NCI-H146 (cell line): ENCODE data around the gene CLIC6.
A peak's percentile ranks its signal among the peaks of the same experiment; 100 is the strongest.
"Not testable (repeated sequence)": the region's sequence is repeated elsewhere in the genome, so short reads cannot be mapped to it uniquely, and the experiment has no call there.

Experiments used
- DNase-seq: peaks from one replicate; lab custom pipeline; 2025; lab: John Stamatoyannopoulos, UW

Gene CLIC6

GRCh38 chr21:34693192-34693810 lies 24.5 kb downstream of the CLIC6 start:
- DNase-seq, result peak; percentile 67

DNA sequence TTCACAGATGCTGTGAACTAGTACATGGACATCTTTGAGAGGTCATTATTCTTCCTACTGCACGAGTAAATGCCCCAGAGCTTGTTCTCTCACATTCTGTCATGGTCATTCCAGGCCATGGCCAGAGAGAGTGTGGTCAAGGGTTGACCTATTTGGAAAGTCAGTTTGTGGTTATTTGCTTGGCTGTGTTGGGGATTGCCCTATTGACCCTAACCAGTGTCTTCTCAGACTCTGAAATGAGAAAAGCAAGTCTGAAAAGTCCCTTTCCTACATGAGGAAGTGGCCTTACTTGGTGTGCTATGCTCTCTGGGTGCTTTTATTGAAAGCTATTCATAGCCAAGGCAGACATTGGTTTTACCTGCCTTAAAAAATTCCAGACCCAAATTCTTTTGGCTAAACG lies 26.6 kb downstream of the CLIC6 start:
- no peak for DNase-seq

- no peak for DNase-seq
Measured at GRCh38 chr21:34696121-34696520, 27.3 kb downstream of the CLIC6 start.

- DNase-seq, result no peak
Measured at GRCh38 chr21:34697826-34698225, 29.0 kb downstream of the CLIC6 start.

DNA sequence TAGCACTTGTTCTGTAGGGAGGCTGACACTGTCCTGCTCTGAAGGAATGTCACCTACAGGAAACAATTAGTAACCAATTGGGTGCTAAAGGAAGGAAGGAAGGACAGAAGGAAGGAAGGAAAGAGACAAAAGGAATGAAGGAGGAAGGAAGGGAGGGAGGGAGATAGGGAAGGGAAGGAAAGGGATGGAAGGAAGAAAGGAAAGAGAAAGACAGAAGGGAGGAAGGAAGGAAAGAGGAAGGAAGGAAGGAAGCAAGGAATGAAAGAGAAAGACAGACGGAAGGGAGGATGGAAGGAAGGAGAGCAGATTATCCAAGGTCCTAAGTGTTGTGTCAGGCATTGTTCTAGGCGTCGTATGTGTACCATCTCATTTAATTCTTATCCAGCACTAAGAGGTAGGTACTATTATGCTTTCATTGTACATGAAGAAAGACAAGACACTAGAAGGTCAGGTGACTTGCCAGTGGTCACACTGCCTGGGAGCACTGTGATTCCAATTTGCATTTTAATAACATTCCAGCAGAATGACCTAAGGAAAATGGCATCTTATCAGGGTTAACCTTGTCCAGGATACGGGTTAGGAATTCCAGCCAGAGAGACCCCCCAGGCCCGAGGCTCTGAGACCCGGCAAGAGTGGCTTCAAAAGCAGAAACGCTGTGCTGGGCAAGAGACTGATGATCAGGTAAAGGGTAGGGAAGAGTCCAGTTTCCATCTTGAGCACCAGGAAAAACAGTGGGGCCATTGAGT lies 29.6 kb downstream of the CLIC6 start:
- DNase-seq, result no peak

GRCh38 chr21:34700605-34701004 lies 31.8 kb downstream of the CLIC6 start:
- DNase-seq, result no peak

GRCh38 chr21:34701726-34702125 lies 32.9 kb downstream of the CLIC6 start:
- no peak for DNase-seq

GRCh38 chr21:34702341-34703170 lies 33.8 kb downstream of the CLIC6 start:
- DNase-seq, result no peak

- no peak for DNase-seq
Measured at GRCh38 chr21:34703571-34703970, 34.8 kb downstream of the CLIC6 start.

DNA sequence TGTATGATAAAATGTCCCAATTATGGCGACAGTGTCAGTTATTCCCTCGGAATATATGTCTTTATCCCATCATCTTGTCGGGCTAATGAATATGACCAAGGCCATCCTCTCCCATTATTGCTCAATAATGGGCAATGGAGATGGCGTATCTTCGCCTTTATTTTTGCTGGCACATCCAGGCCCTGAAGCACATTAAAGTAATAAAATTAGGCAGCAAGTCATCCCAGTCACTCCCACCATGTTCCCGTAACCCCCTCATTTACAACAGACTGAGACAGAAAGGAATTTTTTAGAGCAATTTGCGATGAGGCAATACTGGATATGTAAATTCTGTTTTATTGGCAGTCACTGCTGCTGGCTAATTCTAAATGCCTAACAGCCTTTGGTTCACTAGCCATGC lies 35.3 kb downstream of the CLIC6 start:
- no peak for DNase-seq

- DNase-seq, result no peak
Measured at GRCh38 chr21:34705011-34705410, 36.2 kb downstream of the CLIC6 start.

DNA sequence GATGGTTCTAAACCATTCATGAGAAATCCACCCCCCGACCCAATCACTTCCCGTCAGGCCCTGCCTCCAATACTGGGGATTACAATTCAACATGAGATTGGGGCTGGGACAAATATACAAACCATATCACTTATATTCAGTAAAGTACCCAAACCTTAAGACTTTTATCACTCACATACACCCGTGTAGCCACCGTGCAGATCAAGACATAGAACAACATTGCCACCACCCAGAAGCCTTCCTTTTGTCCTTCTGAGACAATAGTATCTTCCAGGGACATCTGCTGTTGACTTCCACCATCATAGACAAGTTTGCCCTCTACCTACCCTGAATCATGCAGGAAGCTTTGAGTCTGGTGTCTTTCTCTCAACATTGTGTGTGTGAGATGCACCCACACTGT lies 37.5 kb downstream of the CLIC6 start:
- no peak for DNase-seq

GRCh38 chr21:34707876-34708325 lies 39.1 kb downstream of the CLIC6 start:
- DNase-seq, result peak; percentile 33

DNA sequence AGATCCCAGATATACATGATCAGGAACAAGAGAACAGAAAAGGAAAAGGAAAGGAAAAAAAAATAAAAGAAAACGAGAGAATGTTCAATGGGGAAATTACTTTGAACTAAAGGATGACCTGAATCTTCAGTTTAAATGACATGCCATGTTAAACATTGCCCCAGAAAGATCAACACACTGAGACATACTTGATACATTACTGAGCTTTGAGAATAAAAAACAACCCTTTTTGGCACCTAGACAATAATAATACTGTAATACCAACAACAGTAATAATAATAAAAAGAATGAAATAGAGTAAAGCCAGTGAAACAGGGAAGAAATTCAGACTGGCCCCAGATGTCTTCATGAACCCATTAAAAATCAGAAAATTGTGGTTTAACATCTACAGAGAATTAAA lies 44.8 kb downstream of the CLIC6 start:
- DNase-seq, result no peak

- no peak for DNase-seq
Measured at GRCh38 chr21:34715518-34715917, 46.7 kb downstream of the CLIC6 start.

- no peak for DNase-seq
Measured at GRCh38 chr21:34715985-34716596, 47.3 kb downstream of the CLIC6 start.

GRCh38 chr21:34718529-34718928 lies 49.7 kb downstream of the CLIC6 start:
- DNase-seq, result not testable (repeated sequence)

DNA sequence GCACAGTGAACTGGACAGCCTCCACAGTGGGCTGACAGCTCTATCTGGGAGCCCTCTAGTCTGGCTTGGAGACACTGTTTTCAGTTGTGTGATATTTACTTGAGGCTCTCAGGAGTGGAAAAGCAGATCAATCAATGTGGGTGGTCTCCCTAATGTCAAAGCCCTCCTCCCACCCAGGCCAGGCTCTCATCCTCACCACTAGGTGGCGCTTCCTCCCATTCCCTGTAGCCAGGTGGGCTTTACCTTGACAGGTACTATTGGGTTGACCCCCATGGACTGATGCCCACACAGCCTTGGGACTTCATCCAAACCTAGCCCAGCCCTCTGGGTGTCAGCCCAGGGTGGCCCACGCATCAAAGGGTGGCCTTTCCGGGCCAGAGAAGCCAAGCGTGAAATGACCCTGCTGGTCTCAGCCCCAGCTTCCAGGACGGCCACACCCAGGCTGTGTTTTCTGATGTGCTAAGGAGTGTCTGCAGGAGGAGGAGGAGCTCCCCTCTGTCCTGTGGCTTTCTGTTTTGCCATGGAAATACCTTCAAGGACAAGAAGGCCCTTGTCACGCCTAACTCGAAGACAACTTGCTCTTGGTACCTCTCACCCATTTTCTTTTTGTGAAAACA lies 54.0 kb downstream of the CLIC6 start:
- DNase-seq, result peak; percentile 15

DNA sequence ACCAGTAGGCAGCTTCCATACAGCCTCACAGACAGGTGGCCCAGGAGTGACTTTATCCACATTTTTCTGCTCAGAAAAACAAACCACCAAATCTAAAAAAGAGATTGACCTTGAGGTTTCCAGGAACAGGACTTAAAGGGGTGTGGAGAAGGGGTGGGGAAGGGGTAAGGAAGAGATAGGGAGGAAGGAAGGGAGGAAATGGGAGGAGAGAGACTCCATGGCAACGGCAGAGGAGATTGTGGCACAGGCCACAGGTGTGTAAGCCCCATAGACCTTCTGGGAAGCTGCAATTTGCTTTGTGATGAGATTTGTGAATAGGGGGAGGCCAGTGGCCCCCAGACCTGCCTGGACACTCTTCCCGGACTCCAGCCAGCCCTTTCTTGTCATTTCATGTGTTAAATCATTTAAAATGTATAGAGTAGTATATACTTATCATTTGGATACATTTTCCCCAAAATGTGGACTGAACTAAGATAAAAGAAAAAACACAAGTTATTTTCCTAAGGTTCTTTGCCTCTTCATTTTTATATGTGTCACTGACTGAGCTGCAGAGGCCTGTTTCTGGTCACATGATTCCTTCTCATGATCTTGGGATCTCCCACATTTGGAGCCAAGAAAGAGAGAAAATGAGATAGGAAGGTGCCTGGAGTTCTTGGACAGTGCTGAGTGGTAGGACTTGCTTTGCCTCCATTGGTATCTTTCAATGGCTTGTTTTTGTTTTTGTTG lies 55.5 kb downstream of the CLIC6 start:
- DNase-seq, result peak; percentile 44

GRCh38 chr21:34724857-34725195 lies 56.0 kb downstream of the CLIC6 start:
- no peak for DNase-seq

GRCh38 chr21:34726627-34727337 lies 58.0 kb downstream of the CLIC6 start:
- DNase-seq, result no peak
